IMR-90 (cell line): Measurements from ENCODE around the gene MBD2. TPM values are rescaled to one million over a fixed set of nuclear protein-coding genes. Genes with fewer than 3 reads are reported as not detected.

Experiments used
- ATAC-seq: fragments of 200-7000 bp; cut with Tn5 transposase; 2 replicates; pipeline ENCODE4 v1.9.1; 2020; ENCODE audit warnings: low read depth, mild to moderate bottlenecking, moderate library complexity
- BruUV-seq: library from RNA; stranded (reverse); fragments of 400-500 nt; replicated peaks from 2 replicates; lab custom pipeline; 2021; lab: Mats Ljungman, UMichigan
- CTCF ChIA-PET: fragments of 300-600 bp; formaldehyde crosslinking; extraction: SDS; loops from one replicate; lab custom pipeline; 2021; ENCODE audit warnings: antibody characterized with exemption; lab: Yijun Ruan, JAX
- POLR2A ChIA-PET: fragments of 300-600 bp; sonication (Branson Sonifier 250); formaldehyde crosslinking; loops from one replicate; lab custom pipeline; 2022; ENCODE audit warnings: antibody characterized with exemption; ENCODE audit not compliant: unreplicated experiment; lab: Charles Lee
- DNase-seq: peaks from one replicate; pipeline ENCODE4 v3.0.0; 2013
- H2AFZ ChIP-seq: replicated peaks from 2 replicates; pipeline ENCODE3; 2013; ENCODE audit warnings: low read length, mild to moderate bottlenecking; ENCODE audit not compliant: poor library complexity
- H2AK5ac ChIP-seq: 2 replicates; pipeline ENCODE4 v1.6.1; 2013; ENCODE audit warnings: low read depth, low read length, inconsistent platforms
- H2AK9ac ChIP-seq: replicated peaks from 2 replicates; pipeline ENCODE3; 2013; ENCODE audit warnings: mild to moderate bottlenecking, low read depth, low read length, moderate library complexity; ENCODE audit not compliant: poor library complexity
- H2BK120ac ChIP-seq: 2 replicates; pipeline ENCODE4 v1.6.1; 2013; ENCODE audit warnings: low read depth, low read length, inconsistent platforms
- H2BK15ac ChIP-seq: 3 replicates; pipeline ENCODE4 v1.6.1; 2013; ENCODE audit warnings: low read depth, low read length, inconsistent platforms
- H2BK20ac ChIP-seq: 2 replicates; pipeline ENCODE4 v1.6.1; 2013; ENCODE audit warnings: low read depth, mild to moderate bottlenecking, inconsistent platforms, low read length, moderate library complexity
- H2BK5ac ChIP-seq: 2 replicates; pipeline ENCODE4 v1.6.1; 2013; ENCODE audit warnings: mild to moderate bottlenecking, low read depth, low read length, inconsistent platforms; ENCODE audit not compliant: poor library complexity, severe bottlenecking
- H3K14ac ChIP-seq: replicated peaks from 2 replicates; pipeline ENCODE4 v1.6.1; 2013; ENCODE audit warnings: low read depth, low read length, inconsistent platforms
- H3K18ac ChIP-seq: 2 replicates; pipeline ENCODE4 v1.6.1; 2013; ENCODE audit warnings: low read depth, low read length, control low read depth
- H3K23ac ChIP-seq: 2 replicates; pipeline ENCODE4 v1.6.1; 2013; ENCODE audit warnings: low read depth, low read length, inconsistent platforms
- H3K27ac ChIP-seq: 2 replicates; pipeline ENCODE4 v1.5.1; 2013; ENCODE audit warnings: mild to moderate bottlenecking, control low read depth, low read length; ENCODE audit not compliant: insufficient read depth
- H3K27me3 ChIP-seq: 2 replicates; pipeline ENCODE4 v1.6.1; 2013; ENCODE audit warnings: low read length; ENCODE audit not compliant: control insufficient read depth, insufficient read depth
- H3K36me3 ChIP-seq: 2 replicates; pipeline ENCODE4 v1.6.1; 2013; ENCODE audit warnings: low read length, mixed read lengths; ENCODE audit not compliant: control insufficient read depth, insufficient read depth
- H3K4ac ChIP-seq: 2 replicates; pipeline ENCODE4 v1.6.1; 2013; ENCODE audit warnings: low read depth, low read length, inconsistent platforms
- H3K4me1 ChIP-seq: 2 replicates; pipeline ENCODE4 v1.6.1; 2013; ENCODE audit warnings: low read length, mixed read lengths; ENCODE audit not compliant: control insufficient read depth, insufficient read depth
- H3K4me2 ChIP-seq: 2 replicates; pipeline ENCODE4 v1.6.1; 2013; ENCODE audit warnings: low read depth, mild to moderate bottlenecking, control low read depth, low read length, moderate library complexity
- H3K4me3 ChIP-seq: 2 replicates; pipeline ENCODE4 v1.5.1; 2013; ENCODE audit warnings: low read depth, mild to moderate bottlenecking, control low read depth, low read length, moderate library complexity; ENCODE audit not compliant: insufficient read depth
- H3K56ac ChIP-seq: 2 replicates; pipeline ENCODE4 v1.6.1; 2013; ENCODE audit warnings: low read length, inconsistent platforms; ENCODE audit not compliant: insufficient read depth; ENCODE audit errors: extremely low read depth
- H3K79me1 ChIP-seq, 2 experiments: 2 replicates each; pipeline ENCODE4 v1.6.1; 2013; ENCODE audit warnings: low read length in 2 of 2, inconsistent platforms in 1 of 2, low read depth in 1 of 2
- H3K9ac ChIP-seq: 2 replicates; pipeline ENCODE4 v1.6.1; 2013; ENCODE audit warnings: low read depth, low read length, control low read depth
- H3K9me1 ChIP-seq: 2 replicates; pipeline ENCODE4 v1.6.1; 2013; ENCODE audit warnings: low read length, inconsistent platforms; ENCODE audit not compliant: insufficient read depth
- H3K9me3 ChIP-seq: 2 replicates; pipeline ENCODE4 v1.6.1; 2013; ENCODE audit warnings: low read length; ENCODE audit not compliant: control insufficient read depth, insufficient read depth
- H4K20me1 ChIP-seq: 2 replicates; pipeline ENCODE4 v1.6.1; 2013; ENCODE audit warnings: low read length, inconsistent platforms; ENCODE audit not compliant: insufficient read depth
- H4K5ac ChIP-seq: 2 replicates; pipeline ENCODE4 v1.6.1; 2013; ENCODE audit warnings: mild to moderate bottlenecking, low read depth, low read length, control low read depth
- H4K8ac ChIP-seq, 2 experiments: 2 replicates each; pipeline ENCODE4 v1.6.1; 2013; ENCODE audit warnings: low read depth in 2 of 2, low read length in 2 of 2, control low read depth in 1 of 2, inconsistent platforms in 1 of 2
- H4K91ac ChIP-seq: 2 replicates; pipeline ENCODE4 v1.6.1; 2013; ENCODE audit warnings: low read depth, low read length, inconsistent platforms; ENCODE audit not compliant: insufficient read depth
- FOS ChIP-seq: fragments of 150-350 bp; IDR thresholded peaks from 2 replicates; pipeline ENCODE4 v1.6.1; 2016; ENCODE audit warnings: low read depth, low read length
- WGBS, 2 experiments: methylation state at CpG; one replicate each; pipeline versions ENCODE4 v1.1.5 to v1.1.7; 2013; ENCODE audit warnings: missing lambda C conversion rate in 2 of 2; ENCODE audit not compliant: insufficient read length in 1 of 2; ENCODE audit errors: extremely low coverage in 2 of 2; 5-methylcytosine and 5-hydroxymethylcytosine counted together
- dilution Hi-C: fragments of 300-500 bp; cut with HindIII; formaldehyde crosslinking; loops from one replicate; pipeline ENCODE4 v1.14.3; 2018; ENCODE audit warnings: low sequenced_read_pairs; ENCODE audit not compliant: unreplicated experiment
- in situ Hi-C: fragments of 300-500 bp; cut with MboI; formaldehyde crosslinking; loops from 3 replicates; pipeline ENCODE4 v1.14.3; 2019; ENCODE audit warnings: low sequenced_read_pairs, inconsistent platforms, mixed read lengths
- intact Hi-C: fragments of 100-400 bp; cut with micrococcal nuclease; formaldehyde crosslinking; loops from 2 replicates; pipeline ENCODE4 v1.10.0; 2022
- polyA plus RNA-seq, 3 experiments: library from polyadenylated mRNA; depleted of rRNA; stranded (reverse); fragments of >200 nt; gene quantifications; 2 replicates each; pipeline ENCODE4 v1.2.3, GENCODE V29; 2012; ENCODE audit warnings: low replicate concordance in 1 of 3
- total RNA-seq: library from RNA; depleted of rRNA; stranded (reverse); fragments of >200 nt; gene quantifications from 2 replicates; pipeline ENCODE4 v1.2.3, GENCODE V29; 2012
- TF ChIP-seq, protein P1 (sequence below): fragments of 150-350 bp; IDR thresholded peaks from 2 replicates; pipeline ENCODE4 v1.6.1; 2017; ENCODE audit warnings: mild to moderate bottlenecking, antibody characterized with exemption, low read length, low read depth

MBD2 gene
- total and polyA plus RNA-seq, 2 of the 4 experiments (the other 2 are of a cell fraction), result 9.7 to 29.5 TPM

DNA sequence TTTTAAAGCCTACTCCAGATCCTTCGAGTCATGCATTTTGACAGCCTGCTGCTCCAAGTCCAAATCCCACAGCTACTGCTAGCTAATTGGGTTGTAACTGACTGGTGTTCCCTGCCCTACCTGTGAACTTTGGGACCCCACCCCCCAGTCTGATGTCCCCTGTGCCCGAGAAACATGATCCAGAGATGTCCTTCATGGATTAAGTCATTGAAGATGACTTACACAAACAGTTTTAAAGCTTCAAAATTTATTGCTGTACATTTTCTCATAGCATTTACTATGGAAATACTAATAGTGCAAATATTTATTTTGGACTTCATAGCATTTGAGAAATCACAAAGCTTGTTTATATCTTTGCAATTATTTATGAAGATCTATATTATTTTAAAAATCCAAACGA is 73.1 kb downstream of the MBD2 start:
- Histone ChIP-seq H3K9me3 (no peaks in the 10 kb centered on the region), H2AFZ (no peak overlapping the region), H3K36me3 (peaks cover 10% of the 10 kb centered on the region), H2AK9ac (no peak overlapping the region), H3K23ac (no peak overlapping the region), H3K27ac (no peak overlapping the region), H2AK5ac (no peak overlapping the region), H4K91ac (no peak overlapping the region), H3K56ac (no peak overlapping the region), H4K5ac (no peak overlapping the region), H3K9ac (no peak overlapping the region), H3K27me3 (no peaks in the 10 kb centered on the region), H3K4me3 (no peak overlapping the region), H4K20me1 (no peaks in the 10 kb centered on the region), H3K4ac (no peak overlapping the region), H3K4me2 (no peak overlapping the region), H2BK120ac (no peak overlapping the region), H2BK5ac (no peak overlapping the region), H3K4me1 (peaks cover 7% of the 10 kb centered on the region), H3K9me1 (no peaks in the 10 kb centered on the region; the same call in 1 of the 2 replicates), H4K8ac (no peak overlapping the region), H2BK20ac (no peak overlapping the region), H3K18ac (no peak overlapping the region), H3K14ac (no peak overlapping the region), H2BK15ac (no peak overlapping the region), H3K79me1 (peaks cover 4 to 13% of the 10 kb centered on the region in 2 experiments; a peak in 3 of 4 replicates)
- ATAC-seq (no peak), DNase-seq (no peak)
- in situ Hi-C loops, result no loop called here
- ChIA-PET POLR2A (no interaction called here), CTCF (interaction anchor here (0.8 to 0.9 kb wide), 2 partner anchors 10 to 20 kb away, joined by 3 read pairs; no protein-coding TSS in a partner anchor)
- WGBS, 2 experiments, result no CpG with 5 or more reads among the region's 3 CpGs
- BruUV-seq, result no TSS peak
- intact Hi-C loops, result no loop called here
- TF ChIP-seq FOS, result no peak
- TF ChIP-seq, protein P1, sequence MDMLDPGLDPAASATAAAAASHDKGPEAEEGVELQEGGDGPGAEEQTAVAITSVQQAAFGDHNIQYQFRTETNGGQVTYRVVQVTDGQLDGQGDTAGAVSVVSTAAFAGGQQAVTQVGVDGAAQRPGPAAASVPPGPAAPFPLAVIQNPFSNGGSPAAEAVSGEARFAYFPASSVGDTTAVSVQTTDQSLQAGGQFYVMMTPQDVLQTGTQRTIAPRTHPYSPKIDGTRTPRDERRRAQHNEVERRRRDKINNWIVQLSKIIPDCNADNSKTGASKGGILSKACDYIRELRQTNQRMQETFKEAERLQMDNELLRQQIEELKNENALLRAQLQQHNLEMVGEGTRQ, result no peak
- dilution Hi-C loops, result no loop called here
